ENCODE data around the gene TMEM179B. TPM values are rescaled to one million over a fixed set of nuclear protein-coding genes. Genes with fewer than 3 reads are reported as not detected.

TMEM179B gene
- total and polyA plus RNA-seq, 2 of the 13 experiments (the other 11 are each of a cell fraction or from before 2014, with no cell fraction given), result 24.8 to 25.7 TPM

DNA sequence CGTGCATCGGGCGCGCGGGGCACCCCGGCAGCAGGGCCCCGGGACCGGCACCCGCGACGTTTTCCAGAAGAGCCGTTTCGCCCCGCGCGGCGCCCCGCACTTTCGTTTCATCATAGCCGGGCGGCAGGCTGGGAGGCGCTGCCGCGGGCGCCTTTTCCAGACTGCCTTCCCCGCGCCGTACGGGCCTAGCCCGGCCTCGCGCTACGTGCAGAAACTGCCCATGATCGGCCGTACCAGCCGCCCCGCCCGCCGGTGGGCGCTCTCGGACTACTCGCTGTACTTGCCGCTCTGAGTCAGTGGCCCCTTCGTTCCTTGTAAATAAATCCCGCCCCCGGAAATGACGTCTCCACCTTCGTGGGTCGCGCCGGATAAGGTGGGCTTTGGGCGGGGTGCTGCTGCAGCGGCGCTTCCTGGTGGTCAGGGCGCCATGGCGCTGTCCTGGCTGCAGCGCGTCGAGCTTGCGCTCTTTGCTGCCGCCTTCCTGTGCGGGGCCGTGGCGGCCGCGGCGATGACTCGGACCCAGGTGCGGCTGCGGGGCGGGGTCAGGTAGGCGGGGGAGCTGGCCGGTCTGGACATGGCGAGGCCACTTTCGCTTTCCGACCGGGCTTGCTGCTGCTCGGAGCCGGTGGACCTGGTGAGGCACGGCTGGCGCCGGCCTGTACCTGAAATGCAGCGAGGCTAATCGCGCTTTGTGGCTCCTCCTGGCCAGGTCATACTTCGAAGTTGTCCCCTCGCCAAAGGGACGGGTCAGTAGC is at the start of gene TMEM179B (continued):
- TF ChIP-seq ZFP1 (CRISPR knock-in tag; IDR thresholded peaks at IDR 0.05) (peak; percentile 47; the same call in 1 of the 2 replicates), ZBTB38 (CRISPR knock-in tag; IDR thresholded peaks at IDR 0.05) (peak; percentile 92), FOXK1 (CRISPR knock-in tag; IDR thresholded peaks at IDR 0.05; ENCODE audit: borderline replicate concordance, low read depth) (peak; percentile 93; the same call in 1 of the 2 replicates), REXO4 (CRISPR knock-in tag; IDR thresholded peaks at IDR 0.05; ENCODE audit: borderline replicate concordance) (no peak), RELA (CRISPR knock-in tag; IDR thresholded peaks at IDR 0.05) (no peak), ZNF83 (CRISPR knock-in tag; IDR thresholded peaks at IDR 0.05; ENCODE audit: borderline replicate concordance) (peak; percentile 40; the same call in 1 of the 2 replicates), ZNF17 (CRISPR knock-in tag; IDR thresholded peaks at IDR 0.05) (no peak), ZNF567 (CRISPR knock-in tag; IDR thresholded peaks at IDR 0.05; ENCODE audit: borderline replicate concordance) (no peak), ZNF605 (CRISPR knock-in tag; IDR thresholded peaks at IDR 0.05) (no peak; the same call in 1 of the 2 replicates), SETDB1 (CRISPR knock-in tag; IDR thresholded peaks at IDR 0.05; ENCODE audit: borderline replicate concordance) (no peak), ZSCAN22 (CRISPR knock-in tag; IDR thresholded peaks at IDR 0.05) (no peak; the same call in 1 of the 2 replicates), HOXA9 (CRISPR knock-in tag; IDR thresholded peaks at IDR 0.05; ENCODE audit: borderline replicate concordance) (0 out of 2 replicates have a peak, but pooled peaks have one; percentile 18), POLR2AphosphoS5 (IDR thresholded peaks at IDR 0.05; ENCODE audit: low read depth, low read length) (peak; percentile 93), KAT2B (IDR thresholded peaks at IDR 0.05; ENCODE audit: borderline replicate concordance, low read depth, low read length) (no peak), ZSCAN20 (CRISPR knock-in tag; IDR thresholded peaks at IDR 0.05; ENCODE audit: borderline replicate concordance) (no peak), NCOA1 (CRISPR knock-in tag; IDR thresholded peaks at IDR 0.05) (peak; percentile 88), ZNF24 (IDR thresholded peaks at IDR 0.05) (no peak), ZKSCAN1 (IDR thresholded peaks at IDR 0.05; ENCODE audit: low read length) (no peak), ZFP82 (CRISPR knock-in tag; IDR thresholded peaks at IDR 0.05; ENCODE audit: borderline replicate concordance) (no peak), TOPORS (CRISPR knock-in tag; IDR thresholded peaks at IDR 0.05) (peak; percentile 97)
- TF ChIP-seq, protein P1, sequence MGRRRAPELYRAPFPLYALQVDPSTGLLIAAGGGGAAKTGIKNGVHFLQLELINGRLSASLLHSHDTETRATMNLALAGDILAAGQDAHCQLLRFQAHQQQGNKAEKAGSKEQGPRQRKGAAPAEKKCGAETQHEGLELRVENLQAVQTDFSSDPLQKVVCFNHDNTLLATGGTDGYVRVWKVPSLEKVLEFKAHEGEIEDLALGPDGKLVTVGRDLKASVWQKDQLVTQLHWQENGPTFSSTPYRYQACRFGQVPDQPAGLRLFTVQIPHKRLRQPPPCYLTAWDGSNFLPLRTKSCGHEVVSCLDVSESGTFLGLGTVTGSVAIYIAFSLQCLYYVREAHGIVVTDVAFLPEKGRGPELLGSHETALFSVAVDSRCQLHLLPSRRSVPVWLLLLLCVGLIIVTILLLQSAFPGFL (CRISPR knock-in tag; IDR thresholded peaks at IDR 0.05), result no peak
- TF ChIP-seq, protein P2, sequence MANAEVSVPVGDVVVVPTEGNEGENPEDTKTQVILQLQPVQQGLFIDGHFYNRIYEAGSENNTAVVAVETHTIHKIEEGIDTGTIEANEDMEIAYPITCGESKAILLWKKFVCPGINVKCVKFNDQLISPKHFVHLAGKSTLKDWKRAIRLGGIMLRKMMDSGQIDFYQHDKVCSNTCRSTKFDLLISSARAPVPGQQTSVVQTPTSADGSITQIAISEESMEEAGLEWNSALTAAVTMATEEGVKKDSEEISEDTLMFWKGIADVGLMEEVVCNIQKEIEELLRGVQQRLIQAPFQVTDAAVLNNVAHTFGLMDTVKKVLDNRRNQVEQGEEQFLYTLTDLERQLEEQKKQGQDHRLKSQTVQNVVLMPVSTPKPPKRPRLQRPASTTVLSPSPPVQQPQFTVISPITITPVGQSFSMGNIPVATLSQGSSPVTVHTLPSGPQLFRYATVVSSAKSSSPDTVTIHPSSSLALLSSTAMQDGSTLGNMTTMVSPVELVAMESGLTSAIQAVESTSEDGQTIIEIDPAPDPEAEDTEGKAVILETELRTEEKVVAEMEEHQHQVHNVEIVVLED (CRISPR knock-in tag; IDR thresholded peaks at IDR 0.05; ENCODE audit: borderline replicate concordance), result peak; percentile 89
- TF ChIP-seq, protein P3, sequence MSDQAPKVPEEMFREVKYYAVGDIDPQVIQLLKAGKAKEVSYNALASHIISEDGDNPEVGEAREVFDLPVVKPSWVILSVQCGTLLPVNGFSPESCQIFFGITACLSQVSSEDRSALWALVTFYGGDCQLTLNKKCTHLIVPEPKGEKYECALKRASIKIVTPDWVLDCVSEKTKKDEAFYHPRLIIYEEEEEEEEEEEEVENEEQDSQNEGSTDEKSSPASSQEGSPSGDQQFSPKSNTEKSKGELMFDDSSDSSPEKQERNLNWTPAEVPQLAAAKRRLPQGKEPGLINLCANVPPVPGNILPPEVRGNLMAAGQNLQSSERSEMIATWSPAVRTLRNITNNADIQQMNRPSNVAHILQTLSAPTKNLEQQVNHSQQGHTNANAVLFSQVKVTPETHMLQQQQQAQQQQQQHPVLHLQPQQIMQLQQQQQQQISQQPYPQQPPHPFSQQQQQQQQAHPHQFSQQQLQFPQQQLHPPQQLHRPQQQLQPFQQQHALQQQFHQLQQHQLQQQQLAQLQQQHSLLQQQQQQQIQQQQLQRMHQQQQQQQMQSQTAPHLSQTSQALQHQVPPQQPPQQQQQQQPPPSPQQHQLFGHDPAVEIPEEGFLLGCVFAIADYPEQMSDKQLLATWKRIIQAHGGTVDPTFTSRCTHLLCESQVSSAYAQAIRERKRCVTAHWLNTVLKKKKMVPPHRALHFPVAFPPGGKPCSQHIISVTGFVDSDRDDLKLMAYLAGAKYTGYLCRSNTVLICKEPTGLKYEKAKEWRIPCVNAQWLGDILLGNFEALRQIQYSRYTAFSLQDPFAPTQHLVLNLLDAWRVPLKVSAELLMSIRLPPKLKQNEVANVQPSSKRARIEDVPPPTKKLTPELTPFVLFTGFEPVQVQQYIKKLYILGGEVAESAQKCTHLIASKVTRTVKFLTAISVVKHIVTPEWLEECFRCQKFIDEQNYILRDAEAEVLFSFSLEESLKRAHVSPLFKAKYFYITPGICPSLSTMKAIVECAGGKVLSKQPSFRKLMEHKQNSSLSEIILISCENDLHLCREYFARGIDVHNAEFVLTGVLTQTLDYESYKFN (CRISPR knock-in tag; conservative IDR thresholded peaks at IDR 0.05), result peak; percentile 68
- TF ChIP-seq, protein P4, sequence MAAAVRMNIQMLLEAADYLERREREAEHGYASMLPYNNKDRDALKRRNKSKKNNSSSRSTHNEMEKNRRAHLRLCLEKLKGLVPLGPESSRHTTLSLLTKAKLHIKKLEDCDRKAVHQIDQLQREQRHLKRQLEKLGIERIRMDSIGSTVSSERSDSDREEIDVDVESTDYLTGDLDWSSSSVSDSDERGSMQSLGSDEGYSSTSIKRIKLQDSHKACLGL (CRISPR knock-in tag; IDR thresholded peaks at IDR 0.05), result peak; percentile 90
